ENCODE measurements around the gene MFSD6L.

GRCh38 chr17:8820311-8821010 lies 21.3 kb upstream of the MFSD6L start:
- TF ChIP-seq GATA2 (IDR thresholded peaks at IDR 0.05; ENCODE audit: low read depth, low read length) (no peak), GATA3 (IDR thresholded peaks at IDR 0.05; ENCODE audit: low read depth, low read length) (no peak)

Data from SH-SY5Y (cell line).